Measurements from ENCODE around the gene SH3BP4. TPM values are rescaled to one million over a fixed set of nuclear protein-coding genes. Genes with fewer than 3 reads are reported as not detected.

The SH3BP4 gene
- total and polyA plus RNA-seq, 2 of the 8 experiments (the other 6 are each of a cell fraction or from before 2014, with no cell fraction given) = 28.3 to 35.4 TPM

DNA sequence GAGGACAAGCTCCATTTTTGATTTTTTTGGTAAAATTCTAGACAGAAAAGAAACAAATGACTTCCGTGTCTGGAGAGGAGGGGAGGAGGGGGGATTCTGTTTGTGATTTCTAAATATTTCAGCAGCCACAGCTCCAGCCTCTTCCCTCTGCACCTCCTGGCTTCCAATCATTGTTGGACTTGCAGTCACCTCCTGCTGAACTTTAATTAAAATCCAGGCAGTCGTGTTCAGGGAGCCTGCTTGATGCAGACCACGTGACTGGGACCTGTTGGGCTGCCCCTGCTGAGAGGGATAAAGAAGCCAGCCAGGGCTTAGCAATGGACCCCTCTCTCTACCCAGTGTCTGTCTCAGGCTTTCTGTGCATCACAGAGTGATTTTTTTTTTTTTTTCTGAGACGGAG lies 115.1 kb downstream of the SH3BP4 start (continued):
- TF ChIP-seq CEBPB (IDR thresholded peaks at IDR 0.05; ENCODE audit: low read depth, low read length) (no peak), CBX5 (IDR thresholded peaks at IDR 0.05; ENCODE audit: low read depth, low read length) (no peak), TAF7 (optimal IDR thresholded peaks at IDR 0.05; ENCODE audit: borderline replicate concordance, low read depth, low read length) (no peak), SAP30 (IDR thresholded peaks at IDR 0.05; ENCODE audit: insufficient read depth, insufficient replicate concordance, low read length) (no peak), BACH1 (IDR thresholded peaks at IDR 0.05; ENCODE audit: low read length) (no peak), ASH2L (IDR thresholded peaks at IDR 0.05; ENCODE audit: low read length) (peak; percentile 59), EP300 (IDR thresholded peaks at IDR 0.05; ENCODE audit: borderline replicate concordance in 1 of 2, low read depth in 2 of 2, low read length in 2 of 2) (no peak), BRCA1 (IDR thresholded peaks at IDR 0.05; ENCODE audit: low read depth, low read length) (no peak), ATF3 (IDR thresholded peaks at IDR 0.05; ENCODE audit: insufficient read depth, low read depth, low read length) (no peak), POLR2AphosphoS5 (IDR thresholded peaks at IDR 0.05; ENCODE audit: low read depth, low read length) (no peak), CTBP2 (IDR thresholded peaks at IDR 0.05; ENCODE audit: borderline replicate concordance, insufficient read depth, insufficient read length, low read length) (no peak), JUN (IDR thresholded peaks at IDR 0.05; ENCODE audit: low read depth, low read length) (no peak), MAFK (IDR thresholded peaks at IDR 0.05; ENCODE audit: low read depth, low read length) (no peak), NRF1 (IDR thresholded peaks at IDR 0.05; ENCODE audit: low read depth, low read length) (no peak)
